Epithelial cell of prostate (primary cell): ENCODE data around the gene ZKSCAN5.
"Not testable (repeated sequence)": the region's sequence is repeated elsewhere in the genome, so short reads cannot be mapped to it uniquely, and the experiment has no call there.

Experiments used
- DNase-seq: peaks from one replicate; pipeline ENCODE4 v3.0.0-alpha.2; 2011; ENCODE audit warnings: low read depth, low spot score
- H3K27ac ChIP-seq: fragments of 450-650 bp; 2 replicates; pipeline ENCODE4 v1.5.1; 2017; ENCODE audit warnings: mild to moderate bottlenecking

The ZKSCAN5 gene

GRCh38 chr7:99493823-99494222 is 10.6 kb upstream of the ZKSCAN5 start:
- no peak for DNase-seq
- H3K27ac ChIP-seq: no peak overlapping the region

- H3K27ac ChIP-seq: no peak overlapping the region
- no peak for DNase-seq
Observed at GRCh38 chr7:99497766-99498545, 6.5 kb upstream of the ZKSCAN5 start.

- no peak for DNase-seq
- peak overlapping the region; percentile 91 for H3K27ac ChIP-seq
Observed at GRCh38 chr7:99498546-99498944, 5.9 kb upstream of the ZKSCAN5 start.

- peak overlapping the region; percentile 91 for H3K27ac ChIP-seq
- no peak for DNase-seq
Observed at GRCh38 chr7:99499371-99499720, 5.1 kb upstream of the ZKSCAN5 start.

GRCh38 chr7:99499721-99500636 is 4.5 kb upstream of the ZKSCAN5 start, which contains the start of gene ZNF394:
Gene ZNF394 (minus strand): TSS chr7:99500281. CDS start chr7:99500093, 188 bp downstream.
- peak within 1 kb of the TSS; percentile 91 for H3K27ac ChIP-seq
- DNase-seq: peak; percentile 53

GRCh38 chr7:99500637-99501009 is 3.8 kb upstream of the ZKSCAN5 start:
- peak overlapping the region; percentile 91 for H3K27ac ChIP-seq
- DNase-seq: no peak

- not testable (repeated sequence) for DNase-seq
Observed at GRCh38 chr7:99501236-99501635, 3.2 kb upstream of the ZKSCAN5 start.

GRCh38 chr7:99504281-99504602 is 220 bp upstream of the ZKSCAN5 start:
- H3K27ac ChIP-seq: peak overlapping the region; percentile 86
- no peak for DNase-seq

More at GRCh38 chr7:99501236-99501635, 3.2 kb upstream of the ZKSCAN5 start:
- H3K27ac ChIP-seq: not testable (repeated sequence)

GRCh38 chr7:99505324-99505662 is 831 bp downstream of the ZKSCAN5 start:
- DNase-seq: no peak
- peak overlapping the region; percentile 86 for H3K27ac ChIP-seq

- H3K27ac ChIP-seq: no peak overlapping the region
Observed at GRCh38 chr7:99514050-99514449, 9.6 kb downstream of the ZKSCAN5 start.

GRCh38 chr7:99521399-99521798 is 16.9 kb downstream of the ZKSCAN5 start:
- no peak overlapping the region for H3K27ac ChIP-seq
- no peak for DNase-seq

More at GRCh38 chr7:99514050-99514449, 9.6 kb downstream of the ZKSCAN5 start:
- DNase-seq: no peak

- no peak for DNase-seq
- no peak overlapping the region for H3K27ac ChIP-seq
Observed at GRCh38 chr7:99525713-99526440, 21.4 kb downstream of the ZKSCAN5 start.

GRCh38 chr7:99531354-99531765 is 26.9 kb downstream of the ZKSCAN5 start:
- H3K27ac ChIP-seq: no peak overlapping the region
- no peak for DNase-seq

- no peak for DNase-seq
- H3K27ac ChIP-seq: no peak overlapping the region
Observed at GRCh38 chr7:99535667-99536066, 31.2 kb downstream of the ZKSCAN5 start.

GRCh38 chr7:99539213-99539811 is 34.9 kb downstream of the ZKSCAN5 start:
- DNase-seq: no peak
- no peak overlapping the region for H3K27ac ChIP-seq

GRCh38 chr7:99540542-99540941 is 36.1 kb downstream of the ZKSCAN5 start:
- no peak overlapping the region for H3K27ac ChIP-seq
- DNase-seq: no peak

GRCh38 chr7:99541212-99541611 is 36.8 kb downstream of the ZKSCAN5 start:
- H3K27ac ChIP-seq: no peak overlapping the region
- DNase-seq: no peak

GRCh38 chr7:99543081-99543671 is 38.7 kb downstream of the ZKSCAN5 start:
- no peak for DNase-seq

GRCh38 chr7:99543916-99544315 is 39.5 kb downstream of the ZKSCAN5 start:
- H3K27ac ChIP-seq: no peak overlapping the region
- DNase-seq: no peak

More at GRCh38 chr7:99543081-99543671, 38.7 kb downstream of the ZKSCAN5 start:
- H3K27ac ChIP-seq: no peak overlapping the region

- H3K27ac ChIP-seq, DNase-seq: not testable (repeated sequence)
Observed at GRCh38 chr7:99545308-99545707, 40.8 kb downstream of the ZKSCAN5 start.
